K562 (cell line): ENCODE measurements around the gene CEP162.

Source experiments
- AFF4 ChIP-seq: sonication (generic); formaldehyde crosslinking; IDR thresholded peaks from 2 replicates; pipeline ENCODE4 v1.8.0; 2023; ENCODE audit warnings: mild to moderate bottlenecking, missing genetic modification reagents
- KLF13 ChIP-seq: fragments of 450-650 bp; IDR thresholded peaks from 2 replicates; pipeline ENCODE4 v1.6.1; 2016; ENCODE audit warnings: missing genetic modification characterization, low read depth, mild to moderate bottlenecking, missing compliant biosample characterization, moderate library complexity, borderline replicate concordance
- SP2 ChIP-seq: IDR thresholded peaks from 2 replicates; pipeline ENCODE4 v1.6.1; 2011; ENCODE audit warnings: mild to moderate bottlenecking, low read depth, low read length, moderate library complexity; ENCODE audit not compliant: poor library complexity, severe bottlenecking; ENCODE audit errors: extremely low read depth
- ZBTB33 ChIP-seq: sonication (generic); formaldehyde crosslinking; IDR thresholded peaks from 2 replicates; pipeline ENCODE4 v1.8.1; 2023; ENCODE audit warnings: mild to moderate bottlenecking, missing genetic modification reagents
- ZNF232 ChIP-seq: sonication (generic); formaldehyde crosslinking; IDR thresholded peaks from 2 replicates; pipeline ENCODE4 v1.8.0; 2022; ENCODE audit warnings: mild to moderate bottlenecking, missing genetic modification reagents
- ZNF239 ChIP-seq: fragments of 250-450 bp; sonication (Bioruptor Pico); IDR thresholded peaks from 2 replicates; pipeline ENCODE4 v1.4.0; 2020; ENCODE audit warnings: mild to moderate bottlenecking
- ZNF274 ChIP-seq: IDR thresholded peaks from 2 replicates; pipeline ENCODE4 v1.6.1; 2011; ENCODE audit warnings: low read depth, mild to moderate bottlenecking, low read length, moderate library complexity, borderline replicate concordance
- TF ChIP-seq, protein P1 (sequence below): sonication (generic); formaldehyde crosslinking; IDR thresholded peaks from 2 replicates; pipeline ENCODE4 v1.8.1; 2022; ENCODE audit warnings: missing genetic modification reagents
- TF ChIP-seq, protein P2 (sequence below): fragments of 200-800 bp; sonication (Bioruptor generic); IDR thresholded peaks from 2 replicates; pipeline ENCODE4 v1.6.1; 2017; ENCODE audit warnings: missing genetic modification characterization, missing compliant biosample characterization
- TF ChIP-seq, protein P3 (sequence below), 3 experiments: IDR thresholded peaks in 2 of 3; conservative IDR thresholded peaks in 1 of 3; 2 replicates each; pipeline ENCODE4 v1.5.1; 2011 to 2012; ENCODE audit warnings: low read length in 3 of 3, mild to moderate bottlenecking in 3 of 3, control low read depth in 2 of 3, improper control_type of control experiment in 1 of 3, inconsistent platforms in 1 of 3, low read depth in 1 of 3, mixed read lengths in 1 of 3, moderate library complexity in 1 of 3; ENCODE audit not compliant: insufficient read depth in 2 of 3

- TF ChIP-seq, protein P1, sequence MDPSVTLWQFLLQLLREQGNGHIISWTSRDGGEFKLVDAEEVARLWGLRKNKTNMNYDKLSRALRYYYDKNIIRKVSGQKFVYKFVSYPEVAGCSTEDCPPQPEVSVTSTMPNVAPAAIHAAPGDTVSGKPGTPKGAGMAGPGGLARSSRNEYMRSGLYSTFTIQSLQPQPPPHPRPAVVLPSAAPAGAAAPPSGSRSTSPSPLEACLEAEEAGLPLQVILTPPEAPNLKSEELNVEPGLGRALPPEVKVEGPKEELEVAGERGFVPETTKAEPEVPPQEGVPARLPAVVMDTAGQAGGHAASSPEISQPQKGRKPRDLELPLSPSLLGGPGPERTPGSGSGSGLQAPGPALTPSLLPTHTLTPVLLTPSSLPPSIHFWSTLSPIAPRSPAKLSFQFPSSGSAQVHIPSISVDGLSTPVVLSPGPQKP (CRISPR knock-in tag) = no peak
- no peak for TF ChIP-seq ZNF232 (CRISPR knock-in tag)
- TF ChIP-seq ZNF274 = no peak
- TF ChIP-seq SP2 = no peak
- TF ChIP-seq, protein P2, sequence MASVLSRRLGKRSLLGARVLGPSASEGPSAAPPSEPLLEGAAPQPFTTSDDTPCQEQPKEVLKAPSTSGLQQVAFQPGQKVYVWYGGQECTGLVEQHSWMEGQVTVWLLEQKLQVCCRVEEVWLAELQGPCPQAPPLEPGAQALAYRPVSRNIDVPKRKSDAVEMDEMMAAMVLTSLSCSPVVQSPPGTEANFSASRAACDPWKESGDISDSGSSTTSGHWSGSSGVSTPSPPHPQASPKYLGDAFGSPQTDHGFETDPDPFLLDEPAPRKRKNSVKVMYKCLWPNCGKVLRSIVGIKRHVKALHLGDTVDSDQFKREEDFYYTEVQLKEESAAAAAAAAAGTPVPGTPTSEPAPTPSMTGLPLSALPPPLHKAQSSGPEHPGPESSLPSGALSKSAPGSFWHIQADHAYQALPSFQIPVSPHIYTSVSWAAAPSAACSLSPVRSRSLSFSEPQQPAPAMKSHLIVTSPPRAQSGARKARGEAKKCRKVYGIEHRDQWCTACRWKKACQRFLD (CRISPR knock-in tag) = no peak
- TF ChIP-seq, protein P3, sequence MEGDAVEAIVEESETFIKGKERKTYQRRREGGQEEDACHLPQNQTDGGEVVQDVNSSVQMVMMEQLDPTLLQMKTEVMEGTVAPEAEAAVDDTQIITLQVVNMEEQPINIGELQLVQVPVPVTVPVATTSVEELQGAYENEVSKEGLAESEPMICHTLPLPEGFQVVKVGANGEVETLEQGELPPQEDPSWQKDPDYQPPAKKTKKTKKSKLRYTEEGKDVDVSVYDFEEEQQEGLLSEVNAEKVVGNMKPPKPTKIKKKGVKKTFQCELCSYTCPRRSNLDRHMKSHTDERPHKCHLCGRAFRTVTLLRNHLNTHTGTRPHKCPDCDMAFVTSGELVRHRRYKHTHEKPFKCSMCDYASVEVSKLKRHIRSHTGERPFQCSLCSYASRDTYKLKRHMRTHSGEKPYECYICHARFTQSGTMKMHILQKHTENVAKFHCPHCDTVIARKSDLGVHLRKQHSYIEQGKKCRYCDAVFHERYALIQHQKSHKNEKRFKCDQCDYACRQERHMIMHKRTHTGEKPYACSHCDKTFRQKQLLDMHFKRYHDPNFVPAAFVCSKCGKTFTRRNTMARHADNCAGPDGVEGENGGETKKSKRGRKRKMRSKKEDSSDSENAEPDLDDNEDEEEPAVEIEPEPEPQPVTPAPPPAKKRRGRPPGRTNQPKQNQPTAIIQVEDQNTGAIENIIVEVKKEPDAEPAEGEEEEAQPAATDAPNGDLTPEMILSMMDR (IDR thresholded peaks at IDR 0.05 in 2 of 3, conservative IDR thresholded peaks at IDR 0.05 in 1 of 3; ENCODE audit: insufficient read depth in 2 of 3, low read depth in 1 of 3, low read length in 3 of 3) = no peak
- TF ChIP-seq KLF13 (tag) = no peak
- no peak for TF ChIP-seq AFF4
- TF ChIP-seq ZNF239 (CRISPR knock-in tag) = no peak
- no peak for TF ChIP-seq ZBTB33 (CRISPR knock-in tag)
These were observed 140.7 kb downstream of the CEP162 start for GRCh38 chr6:84086545-84087429.
